HT-29 (cell line): ENCODE results near the gene KIAA0513. TPM values are rescaled to one million over a fixed set of nuclear protein-coding genes. Genes with fewer than 3 reads are reported as not detected.
"Not testable (repeated sequence)": the region's sequence is repeated elsewhere in the genome, so short reads cannot be mapped to it uniquely, and the experiment has no call there.

Experiments used
- DNase-seq: peaks from one replicate; pipeline ENCODE4 v3.0.0-alpha.2; 2015; ENCODE audit warnings: low spot score
- total RNA-seq: library from RNA; depleted of rRNA; stranded (reverse); fragments of >200 nt; shearing (Covaris generic); gene quantifications from 2 replicates; pipeline ENCODE4 v1.2.3, GENCODE V29; 2014

The KIAA0513 gene
- total RNA-seq, 1 experiment from 2014 or later = 1.2 TPM

GRCh38 chr16:85047867-85048455 is 20.4 kb downstream of the KIAA0513 start:
- no peak for DNase-seq

- no peak for DNase-seq
Measured at GRCh38 chr16:85048921-85049562, 21.4 kb downstream of the KIAA0513 start.

DNA sequence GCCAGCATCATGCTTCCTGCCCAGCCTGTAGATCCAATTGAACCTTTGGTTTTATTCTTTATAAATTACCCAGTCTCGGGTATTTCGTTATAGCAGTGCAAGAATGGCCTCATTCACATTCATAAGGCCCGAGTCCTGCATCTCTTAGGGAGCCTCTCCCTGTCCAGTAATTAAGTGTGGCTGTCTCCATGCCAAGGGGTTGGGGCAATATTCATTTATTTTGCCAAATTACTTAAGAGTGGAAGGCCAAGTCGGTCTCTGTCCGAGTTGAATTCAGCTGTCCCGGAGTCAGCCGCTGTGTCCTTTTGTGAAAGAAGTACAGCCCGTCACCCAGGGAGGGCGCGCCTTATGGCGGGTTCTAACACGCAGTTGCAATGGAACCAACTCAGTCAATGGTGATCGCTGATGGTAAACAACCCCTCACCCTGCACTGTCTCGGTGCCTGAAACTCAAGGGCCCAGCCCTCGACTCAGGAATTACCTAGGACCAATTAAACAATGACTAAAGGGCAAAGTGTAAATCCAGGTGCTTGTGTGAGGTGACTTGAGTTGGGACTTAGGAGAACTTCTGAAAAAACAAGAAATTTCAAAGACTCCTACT is 22.2 kb downstream of the KIAA0513 start:
- DNase-seq = no peak

GRCh38 chr16:85051067-85051581 is 23.5 kb downstream of the KIAA0513 start:
- DNase-seq = no peak

GRCh38 chr16:85051683-85052082 is 24.1 kb downstream of the KIAA0513 start:
- DNase-seq = no peak

GRCh38 chr16:85052536-85052935 is 24.9 kb downstream of the KIAA0513 start:
- no peak for DNase-seq

GRCh38 chr16:85054321-85054720 is 26.7 kb downstream of the KIAA0513 start:
- not testable (repeated sequence) for DNase-seq

GRCh38 chr16:85054948-85055492 is 27.4 kb downstream of the KIAA0513 start:
- no peak for DNase-seq

GRCh38 chr16:85055493-85056210 is 28.1 kb downstream of the KIAA0513 start:
- no peak for DNase-seq

GRCh38 chr16:85056211-85056748 is 28.7 kb downstream of the KIAA0513 start:
- no peak for DNase-seq

DNA sequence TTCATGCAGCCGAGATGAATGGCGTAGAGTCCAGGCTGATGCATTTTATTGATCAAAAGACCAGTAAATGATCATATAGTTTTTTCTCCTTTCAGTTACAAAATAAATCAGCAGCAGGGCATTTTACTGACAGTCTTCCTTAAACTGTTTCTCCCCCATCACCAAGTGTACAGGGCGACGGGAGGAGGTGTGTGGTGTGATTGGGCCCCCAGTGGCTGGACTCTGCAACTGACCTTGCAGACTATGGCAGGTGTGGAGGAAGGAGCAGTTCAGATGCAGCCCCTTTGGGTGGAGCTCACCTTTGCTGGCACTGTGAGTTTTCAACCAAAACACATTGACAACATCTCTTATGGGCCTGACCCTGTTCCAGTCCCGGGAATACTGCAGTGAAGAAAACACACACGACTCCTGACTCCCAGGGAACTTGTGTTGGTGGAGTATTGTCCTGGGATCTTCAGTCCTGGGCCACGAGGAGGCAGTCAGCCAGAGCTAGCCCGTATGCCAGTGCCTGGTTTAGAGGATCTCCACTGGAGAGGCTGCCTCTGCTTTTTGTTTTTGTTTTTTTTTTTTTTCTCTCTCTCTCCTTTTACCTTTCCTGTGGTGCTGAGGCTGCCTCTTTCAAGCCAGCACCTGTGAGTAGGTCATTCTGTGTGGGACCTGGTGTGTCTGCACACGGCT is 29.8 kb downstream of the KIAA0513 start:
- DNase-seq = peak; percentile 54

DNA sequence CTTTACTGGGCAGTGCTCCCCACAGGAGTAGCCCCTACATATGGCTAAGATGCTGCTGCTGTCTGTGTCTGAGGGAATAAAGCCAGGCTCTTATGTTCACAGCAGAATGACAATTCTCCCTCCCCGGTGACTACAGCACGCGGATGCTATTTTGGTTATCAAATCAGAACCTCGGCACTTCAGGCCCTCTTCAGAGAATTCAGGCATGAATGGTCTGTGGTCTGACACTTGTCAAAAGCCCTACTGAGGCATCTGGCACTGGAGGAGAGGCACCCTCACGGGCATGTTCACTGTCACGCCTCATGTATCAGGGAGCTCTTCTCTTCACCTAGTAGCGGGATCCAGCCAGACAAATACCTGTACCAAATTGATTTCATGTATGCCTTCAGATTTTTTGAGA is 30.4 kb downstream of the KIAA0513 start:
- no peak for DNase-seq

- DNase-seq = no peak
Measured at GRCh38 chr16:85058909-85059308, 31.3 kb downstream of the KIAA0513 start.

GRCh38 chr16:85061566-85061965 is 34.0 kb downstream of the KIAA0513 start:
- no peak for DNase-seq

DNA sequence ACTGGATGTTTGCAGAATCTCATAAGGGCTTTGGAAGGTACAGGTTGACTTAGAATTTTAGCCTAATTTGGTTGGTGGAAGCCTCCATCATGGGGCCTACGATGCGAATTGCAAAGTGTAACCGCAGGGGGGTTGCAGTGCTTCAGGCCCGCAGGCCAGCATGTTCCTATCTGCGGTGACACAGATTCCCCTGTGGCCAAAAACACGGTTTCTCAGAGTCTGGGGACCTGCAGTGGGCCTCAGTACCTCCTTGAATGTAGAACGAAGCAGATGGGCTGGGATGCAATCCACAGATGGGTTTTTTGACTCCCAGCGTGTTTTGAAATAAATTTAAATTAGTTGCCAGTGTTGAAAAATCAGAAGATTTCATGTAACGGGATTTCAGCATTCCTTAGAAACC is 34.7 kb downstream of the KIAA0513 start:
- DNase-seq = no peak

GRCh38 chr16:85062845-85063244 is 35.2 kb downstream of the KIAA0513 start:
- DNase-seq = no peak

- DNase-seq = no peak
Measured at GRCh38 chr16:85064186-85064585, 36.6 kb downstream of the KIAA0513 start.

- DNase-seq = no peak
Measured at GRCh38 chr16:85065099-85065498, 37.5 kb downstream of the KIAA0513 start.

GRCh38 chr16:85066346-85066885 is 38.8 kb downstream of the KIAA0513 start:
- DNase-seq = no peak

- no peak for DNase-seq
Measured at GRCh38 chr16:85067024-85067423, 39.4 kb downstream of the KIAA0513 start.

DNA sequence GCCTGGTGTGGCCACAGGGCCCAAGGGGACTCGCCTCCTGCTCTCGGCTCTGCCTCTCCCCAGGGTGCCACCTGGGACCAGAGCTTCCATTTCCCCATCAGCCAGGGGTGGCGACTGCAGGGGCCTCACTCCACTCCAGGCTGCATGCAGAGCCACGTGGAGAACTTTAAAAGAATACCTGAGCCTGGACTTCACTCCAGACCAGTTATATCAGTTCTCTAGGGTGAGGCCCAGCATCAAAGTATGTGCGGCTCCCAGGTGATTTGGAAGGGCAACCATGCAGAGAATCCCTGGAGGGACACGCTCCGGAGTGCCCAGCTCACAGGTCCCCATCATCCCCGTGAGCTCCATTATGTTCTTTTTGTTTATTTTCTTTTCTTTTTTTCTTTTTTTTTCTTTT is 39.8 kb downstream of the KIAA0513 start:
- DNase-seq = no peak
